Keratinocyte (primary cell): ENCODE results near the gene NFE2L1.
"Not testable (repeated sequence)": the region's sequence is repeated elsewhere in the genome, so short reads cannot be mapped to it uniquely, and the experiment has no call there.

Experiments used
- CTCF ChIP-seq, 3 experiments: IDR thresholded peaks in 1 of 3; conservative IDR thresholded peaks in 1 of 3; optimal IDR thresholded peaks in 1 of 3; 2 replicates in 2 of 3; 3 replicates in 1 of 3; pipeline versions ENCODE3 to v1.5.1; 2011; ENCODE audit warnings: low read length in 3 of 3, mild to moderate bottlenecking in 3 of 3, moderate library complexity in 2 of 3, control low read depth in 1 of 3, inconsistent platforms in 1 of 3; ENCODE audit not compliant: insufficient read depth in 2 of 3; ENCODE audit errors: extremely low read depth in 1 of 3
- EZH2 ChIP-seq: IDR thresholded peaks from one replicate; pipeline ENCODE4 v1.6.1; 2012; ENCODE audit warnings: inconsistent platforms, mild to moderate bottlenecking, low read length, moderate library complexity

GRCh38 chr17:48073566-48074094 is 25.5 kb downstream of the NFE2L1 start:
- TF ChIP-seq CTCF (optimal IDR thresholded peaks at IDR 0.05 in 1 of 3, IDR thresholded peaks at IDR 0.05 in 1 of 3, conservative IDR thresholded peaks at IDR 0.05 in 1 of 3; ENCODE audit: extremely low read depth in 1 of 3, insufficient read depth in 2 of 3, low read length in 3 of 3); EZH2: not testable (repeated sequence)
